ENCODE results near the gene NTNG2.

DNA sequence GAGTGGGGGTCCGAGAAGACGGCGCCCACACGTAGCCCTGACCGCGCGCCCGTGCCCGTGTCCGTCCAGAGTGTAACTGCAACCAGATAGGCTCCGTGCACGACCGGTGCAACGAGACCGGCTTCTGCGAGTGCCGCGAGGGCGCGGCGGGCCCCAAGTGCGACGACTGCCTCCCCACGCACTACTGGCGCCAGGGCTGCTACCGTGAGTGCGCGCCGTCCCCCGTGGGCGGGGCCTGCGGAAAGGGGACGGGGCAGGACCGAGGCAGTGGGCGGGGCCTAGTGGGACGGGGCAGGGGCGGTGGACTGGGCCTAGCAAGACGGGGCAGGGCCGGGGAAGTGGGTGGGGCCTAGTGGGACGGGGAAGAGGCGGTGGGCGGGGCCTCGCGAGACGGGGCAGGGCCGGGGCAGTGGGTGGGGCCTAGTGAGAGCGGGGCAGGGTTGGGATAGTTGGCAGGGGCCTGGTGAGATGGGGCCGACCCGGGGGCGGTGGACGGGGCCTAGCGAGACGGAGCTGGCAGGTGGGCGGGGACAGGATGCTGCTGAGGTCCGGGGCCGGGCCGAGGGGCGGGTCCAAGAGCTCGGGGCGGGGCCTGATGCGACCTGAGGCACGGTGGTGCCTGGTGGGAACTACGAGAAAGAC, 79.1 kb downstream of the NTNG2 start:
- TF ChIP-seq, protein P1, sequence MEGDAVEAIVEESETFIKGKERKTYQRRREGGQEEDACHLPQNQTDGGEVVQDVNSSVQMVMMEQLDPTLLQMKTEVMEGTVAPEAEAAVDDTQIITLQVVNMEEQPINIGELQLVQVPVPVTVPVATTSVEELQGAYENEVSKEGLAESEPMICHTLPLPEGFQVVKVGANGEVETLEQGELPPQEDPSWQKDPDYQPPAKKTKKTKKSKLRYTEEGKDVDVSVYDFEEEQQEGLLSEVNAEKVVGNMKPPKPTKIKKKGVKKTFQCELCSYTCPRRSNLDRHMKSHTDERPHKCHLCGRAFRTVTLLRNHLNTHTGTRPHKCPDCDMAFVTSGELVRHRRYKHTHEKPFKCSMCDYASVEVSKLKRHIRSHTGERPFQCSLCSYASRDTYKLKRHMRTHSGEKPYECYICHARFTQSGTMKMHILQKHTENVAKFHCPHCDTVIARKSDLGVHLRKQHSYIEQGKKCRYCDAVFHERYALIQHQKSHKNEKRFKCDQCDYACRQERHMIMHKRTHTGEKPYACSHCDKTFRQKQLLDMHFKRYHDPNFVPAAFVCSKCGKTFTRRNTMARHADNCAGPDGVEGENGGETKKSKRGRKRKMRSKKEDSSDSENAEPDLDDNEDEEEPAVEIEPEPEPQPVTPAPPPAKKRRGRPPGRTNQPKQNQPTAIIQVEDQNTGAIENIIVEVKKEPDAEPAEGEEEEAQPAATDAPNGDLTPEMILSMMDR (IDR thresholded peaks at IDR 0.05), result no peak
- TF ChIP-seq POLR2A (IDR thresholded peaks at IDR 0.05), result no peak
